ENCODE data around the gene THAP9.

THAP9 gene

GRCh38 chr4:82957045-82957444 is 56.5 kb downstream of the THAP9 start:
- DNase-seq (ENCODE audit: low read depth): no peak

- DNase-seq (ENCODE audit: low read depth): no peak
Observed at GRCh38 chr4:82965763-82966162, 65.2 kb downstream of the THAP9 start.

GRCh38 chr4:82968972-82969371 is 68.4 kb downstream of the THAP9 start:
- DNase-seq (ENCODE audit: low read depth): no peak

- DNase-seq (ENCODE audit: low read depth): no peak
Observed at GRCh38 chr4:82969414-82969813, 68.9 kb downstream of the THAP9 start.
